PC-3 (cell line): Measurements from ENCODE around the gene GFRA3. TPM values are rescaled to one million over a fixed set of nuclear protein-coding genes. Genes with fewer than 3 reads are reported as not detected.

Experiments
- ATAC-seq: fragments of 200-7000 bp; cut with Tn5 transposase; 2 replicates; pipeline ENCODE4 v1.9.1; 2020; ENCODE audit warnings: mild to moderate bottlenecking, moderate library complexity
- BruUV-seq: library from RNA; stranded (reverse); fragments of 400-500 nt; replicated peaks from 2 replicates; lab custom pipeline; 2021; lab: Mats Ljungman, UMichigan
- CTCF ChIA-PET: fragments of 300-600 bp; sonication (Branson Sonifier 250); formaldehyde crosslinking; loops from one replicate; lab custom pipeline; 2022; ENCODE audit warnings: antibody characterized with exemption; lab: Charles Lee
- POLR2A ChIA-PET: fragments of 300-600 bp; sonication (Branson Sonifier 250); formaldehyde crosslinking; loops from one replicate; lab custom pipeline; 2022; ENCODE audit warnings: antibody characterized with exemption; ENCODE audit not compliant: unreplicated experiment; lab: Charles Lee
- DNase-seq: peaks from one replicate; pipeline ENCODE4 v3.0.0-alpha.2; 2015
- H2AFZ ChIP-seq: fragments of 300-600 bp; sonication (generic); 2 replicates; pipeline ENCODE4 v1.6.0; 2016; ENCODE audit warnings: antibody characterized with exemption, low read length
- H3F3A ChIP-seq: fragments of 300-600 bp; sonication (generic); one replicate; pipeline ENCODE4 v1.6.0; 2017; ENCODE audit warnings: antibody characterized with exemption, low read length, control low read depth, mild to moderate bottlenecking; ENCODE audit not compliant: unreplicated experiment
- H3K27ac ChIP-seq: fragments of 300-600 bp; sonication (generic); 2 replicates; pipeline ENCODE4 v1.5.1; 2016; ENCODE audit warnings: mild to moderate bottlenecking, low read length
- H3K27me3 ChIP-seq: fragments of 300-600 bp; sonication (generic); 2 replicates; pipeline ENCODE4 v1.6.1; 2016; ENCODE audit warnings: low read length, mixed read lengths
- H3K36me3 ChIP-seq: fragments of 300-600 bp; sonication (generic); 2 replicates; pipeline ENCODE4 v1.6.1; 2016; ENCODE audit warnings: low read depth, mixed run types, low read length, mixed read lengths
- H3K4me1 ChIP-seq: fragments of 300-600 bp; sonication (generic); 2 replicates; pipeline ENCODE4 v1.5.1; 2016; ENCODE audit warnings: low read length; ENCODE audit not compliant: insufficient read depth
- H3K4me2 ChIP-seq: fragments of 300-600 bp; sonication (generic); 2 replicates; pipeline ENCODE4 v1.6.0; 2016; ENCODE audit warnings: low read length
- H3K4me3 ChIP-seq: fragments of 300-600 bp; sonication (generic); 2 replicates; pipeline ENCODE4 v1.5.1; 2016; ENCODE audit warnings: mild to moderate bottlenecking, low read length, mixed read lengths
- H3K79me2 ChIP-seq: fragments of 300-600 bp; sonication (generic); 2 replicates; pipeline ENCODE4 v1.6.1; 2017; ENCODE audit warnings: low read length, mixed read lengths
- H3K9ac ChIP-seq: fragments of 300-600 bp; sonication (generic); 2 replicates; pipeline ENCODE4 v1.6.0; 2016; ENCODE audit warnings: mild to moderate bottlenecking, low read length
- H3K9me2 ChIP-seq: fragments of 300-600 bp; sonication (generic); replicated peaks from 2 replicates; pipeline ENCODE4 v1.6.1; 2016; ENCODE audit warnings: mixed run types, low read length, mixed read lengths
- H3K9me3 ChIP-seq: fragments of 300-600 bp; sonication (generic); 2 replicates; pipeline ENCODE4 v1.6.1; 2016; ENCODE audit warnings: low read length, mixed read lengths
- H4K20me1 ChIP-seq: fragments of 300-600 bp; sonication (generic); 2 replicates; pipeline ENCODE4 v1.6.1; 2016; ENCODE audit warnings: low read length, mixed read lengths
- EZH2 ChIP-seq: fragments of 300-600 bp; sonication (generic); IDR thresholded peaks from one replicate; pipeline ENCODE4 v1.6.1; 2017; ENCODE audit warnings: antibody characterized with exemption, mild to moderate bottlenecking, low read length; ENCODE audit not compliant: unreplicated experiment
- EZH2phosphoT487 ChIP-seq: fragments of 300-600 bp; sonication (generic); IDR thresholded peaks from 2 replicates; pipeline ENCODE4 v1.6.1; 2018; ENCODE audit warnings: mild to moderate bottlenecking, antibody characterized with exemption, low read length, borderline replicate concordance
- intact Hi-C: fragments of 100-400 bp; cut with micrococcal nuclease; formaldehyde crosslinking; loops from 2 replicates; pipeline ENCODE4 v1.9.0; 2023
- total RNA-seq: library from RNA; depleted of rRNA; stranded (reverse); fragments of >200 nt; gene quantifications from 2 replicates; pipeline ENCODE4 v1.2.3, GENCODE V29; 2014
- TF ChIP-seq, protein P1 (sequence below): fragments of 300-600 bp; sonication (generic); conservative IDR thresholded peaks from 2 replicates; pipeline ENCODE4 v1.5.1; 2017; ENCODE audit warnings: antibody characterized with exemption, low read depth, mild to moderate bottlenecking, low read length

Gene GFRA3
- total RNA-seq, 1 experiment from 2014 or later, result not detected

- DNase-seq (no peak), ATAC-seq (no peak)
- H3K9me3 ChIP-seq, result no peaks in the 10 kb centered on the region
- no peak overlapping the region for H3K4me3 ChIP-seq
- H3K27me3 ChIP-seq, result peaks cover 25% of the 10 kb centered on the region
- ChIA-PET CTCF (no interaction called here), POLR2A (no interaction called here)
- intact Hi-C loops, result no loop called here
- BruUV-seq, result no TSS peak
- H4K20me1 ChIP-seq, result no peaks in the 10 kb centered on the region
- TF ChIP-seq, protein P1, sequence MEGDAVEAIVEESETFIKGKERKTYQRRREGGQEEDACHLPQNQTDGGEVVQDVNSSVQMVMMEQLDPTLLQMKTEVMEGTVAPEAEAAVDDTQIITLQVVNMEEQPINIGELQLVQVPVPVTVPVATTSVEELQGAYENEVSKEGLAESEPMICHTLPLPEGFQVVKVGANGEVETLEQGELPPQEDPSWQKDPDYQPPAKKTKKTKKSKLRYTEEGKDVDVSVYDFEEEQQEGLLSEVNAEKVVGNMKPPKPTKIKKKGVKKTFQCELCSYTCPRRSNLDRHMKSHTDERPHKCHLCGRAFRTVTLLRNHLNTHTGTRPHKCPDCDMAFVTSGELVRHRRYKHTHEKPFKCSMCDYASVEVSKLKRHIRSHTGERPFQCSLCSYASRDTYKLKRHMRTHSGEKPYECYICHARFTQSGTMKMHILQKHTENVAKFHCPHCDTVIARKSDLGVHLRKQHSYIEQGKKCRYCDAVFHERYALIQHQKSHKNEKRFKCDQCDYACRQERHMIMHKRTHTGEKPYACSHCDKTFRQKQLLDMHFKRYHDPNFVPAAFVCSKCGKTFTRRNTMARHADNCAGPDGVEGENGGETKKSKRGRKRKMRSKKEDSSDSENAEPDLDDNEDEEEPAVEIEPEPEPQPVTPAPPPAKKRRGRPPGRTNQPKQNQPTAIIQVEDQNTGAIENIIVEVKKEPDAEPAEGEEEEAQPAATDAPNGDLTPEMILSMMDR, result no peak
- TF ChIP-seq EZH2 (no peak), EZH2phosphoT487 (no peak)
- no peaks in the 10 kb centered on the region for H3K79me2 ChIP-seq
- no peaks in the 10 kb centered on the region for H3K36me3 ChIP-seq
- no peak overlapping the region for H3K9ac ChIP-seq
- no peak overlapping the region for H3K4me2 ChIP-seq
- no peaks in the 10 kb centered on the region for H3K9me2 ChIP-seq
- H3K27ac ChIP-seq, result no peak overlapping the region
- H2AFZ ChIP-seq, result no peak overlapping the region
- H3K4me1 ChIP-seq, result no peaks in the 10 kb centered on the region
- no peaks in the 10 kb centered on the region for H3F3A ChIP-seq
These were observed 33.6 kb downstream of the GFRA3 start for GRCh38 chr5:138240650-138241385.

- no peaks in the 10 kb centered on the region for H3K4me1 ChIP-seq
- intact Hi-C loops, result no loop called here
- POLR2A ChIA-PET, result no interaction called here
These were observed 36.4 kb downstream of the GFRA3 start for GRCh38 chr5:138238034-138238433.

GRCh38 chr5:138234651-138235050, 39.8 kb downstream of the GFRA3 start:
- H3K9me3 ChIP-seq, result no peaks in the 10 kb centered on the region
- CTCF ChIA-PET, result no interaction called here
- no peak for ATAC-seq
- BruUV-seq, result no TSS peak
- H3K27me3 ChIP-seq, result no peaks in the 10 kb centered on the region
- H3K4me3 ChIP-seq, result no peak overlapping the region
- no peaks in the 10 kb centered on the region for H4K20me1 ChIP-seq
- no peak overlapping the region for H3K27ac ChIP-seq
- H3K4me1 ChIP-seq, result no peaks in the 10 kb centered on the region
- DNase-seq, result no peak
- POLR2A ChIA-PET, result interaction anchor here (0.7 kb wide), 1 partner anchor 23 kb away, joined by 5 read pairs; no protein-coding TSS in a partner anchor
- intact Hi-C loops, result no loop called here
- H3K9ac ChIP-seq, result no peak overlapping the region
- TF ChIP-seq, protein P1, result no peak
- TF ChIP-seq EZH2phosphoT487 (no peak), EZH2 (no peak)
- H3F3A ChIP-seq, result no peaks in the 10 kb centered on the region
- H3K4me2 ChIP-seq, result no peak overlapping the region
- no peaks in the 10 kb centered on the region for H3K9me2 ChIP-seq
- no peak overlapping the region for H2AFZ ChIP-seq
- no peaks in the 10 kb centered on the region for H3K79me2 ChIP-seq
- H3K36me3 ChIP-seq, result no peaks in the 10 kb centered on the region

More at GRCh38 chr5:138238034-138238433, 36.4 kb downstream of the GFRA3 start:
- H3K27ac ChIP-seq, result no peak overlapping the region
- H4K20me1 ChIP-seq, result no peaks in the 10 kb centered on the region
- CTCF ChIA-PET, result no interaction called here
- TF ChIP-seq EZH2 (no peak), EZH2phosphoT487 (no peak)
- TF ChIP-seq, protein P1, result no peak
- no peaks in the 10 kb centered on the region for H3K9me3 ChIP-seq
- DNase-seq (no peak), ATAC-seq (no peak)
- BruUV-seq, result no TSS peak
- H3K4me3 ChIP-seq, result no peak overlapping the region
- no peaks in the 10 kb centered on the region for H3K36me3 ChIP-seq
- peaks cover 21% of the 10 kb centered on the region for H3K27me3 ChIP-seq
- no peak overlapping the region for H3K4me2 ChIP-seq
- H3K9ac ChIP-seq, result no peak overlapping the region
- H2AFZ ChIP-seq, result no peak overlapping the region
- H3K9me2 ChIP-seq, result no peaks in the 10 kb centered on the region
- no peaks in the 10 kb centered on the region for H3F3A ChIP-seq
- no peaks in the 10 kb centered on the region for H3K79me2 ChIP-seq
